Erythroblast (primary cell): ENCODE data around the gene WDR90.
A peak's percentile ranks its signal among the peaks of the same experiment; 100 is the strongest.

Source experiments
- DNase-seq, 2 experiments: peaks; one replicate each; lab custom pipeline; 2025; lab: John Stamatoyannopoulos, UW
- GATA1 ChIP-seq: IDR thresholded peaks from 2 replicates; pipeline ENCODE4 v1.6.1; 2011; ENCODE audit warnings: low read depth, mild to moderate bottlenecking, control low read depth, low read length, moderate library complexity
- POLR2A ChIP-seq: IDR thresholded peaks from 2 replicates; pipeline ENCODE4 v1.6.1; 2011; ENCODE audit warnings: mild to moderate bottlenecking, low read length

WDR90 gene

DNA sequence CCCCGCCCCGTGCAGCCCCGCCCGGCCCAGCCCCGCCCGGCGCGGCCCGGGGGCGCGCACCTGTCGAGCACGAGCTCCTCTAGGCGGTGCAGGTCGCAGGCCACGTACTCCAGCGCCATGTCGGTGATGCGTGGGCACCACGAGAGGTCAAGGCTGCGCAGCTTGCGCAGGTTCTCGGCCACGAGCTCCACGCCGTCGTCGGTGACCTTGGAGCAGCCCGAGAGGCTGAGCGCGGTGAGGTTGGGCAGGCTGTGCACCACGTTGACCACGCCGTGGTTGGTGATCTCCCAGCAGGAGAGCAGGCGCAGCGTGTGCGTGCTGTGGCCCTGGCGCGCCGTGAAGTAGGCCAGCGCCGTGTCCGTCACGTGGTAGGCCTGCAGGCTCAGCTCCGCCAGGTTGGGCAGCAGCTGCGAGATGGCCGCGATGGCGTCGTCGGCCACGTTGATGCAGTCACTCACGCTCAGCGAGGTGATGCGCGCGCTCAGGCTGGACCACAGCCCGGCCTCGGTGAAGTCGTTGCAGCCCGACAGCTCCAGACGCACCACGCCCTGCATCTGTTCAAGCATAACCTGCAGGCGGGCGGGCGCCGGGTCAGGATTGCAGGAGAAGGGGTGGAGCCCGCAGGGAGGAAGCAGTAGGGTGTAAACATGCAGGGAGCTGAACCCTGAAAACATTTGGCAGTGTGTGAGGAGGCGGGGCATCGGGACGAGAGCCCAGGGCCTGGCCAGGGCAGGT lies 46.4 kb downstream of the WDR90 start:
- TF ChIP-seq POLR2A (no peak), GATA1 (no peak)
- peak in 1 of 2 experiments; percentile 30 for DNase-seq

DNA sequence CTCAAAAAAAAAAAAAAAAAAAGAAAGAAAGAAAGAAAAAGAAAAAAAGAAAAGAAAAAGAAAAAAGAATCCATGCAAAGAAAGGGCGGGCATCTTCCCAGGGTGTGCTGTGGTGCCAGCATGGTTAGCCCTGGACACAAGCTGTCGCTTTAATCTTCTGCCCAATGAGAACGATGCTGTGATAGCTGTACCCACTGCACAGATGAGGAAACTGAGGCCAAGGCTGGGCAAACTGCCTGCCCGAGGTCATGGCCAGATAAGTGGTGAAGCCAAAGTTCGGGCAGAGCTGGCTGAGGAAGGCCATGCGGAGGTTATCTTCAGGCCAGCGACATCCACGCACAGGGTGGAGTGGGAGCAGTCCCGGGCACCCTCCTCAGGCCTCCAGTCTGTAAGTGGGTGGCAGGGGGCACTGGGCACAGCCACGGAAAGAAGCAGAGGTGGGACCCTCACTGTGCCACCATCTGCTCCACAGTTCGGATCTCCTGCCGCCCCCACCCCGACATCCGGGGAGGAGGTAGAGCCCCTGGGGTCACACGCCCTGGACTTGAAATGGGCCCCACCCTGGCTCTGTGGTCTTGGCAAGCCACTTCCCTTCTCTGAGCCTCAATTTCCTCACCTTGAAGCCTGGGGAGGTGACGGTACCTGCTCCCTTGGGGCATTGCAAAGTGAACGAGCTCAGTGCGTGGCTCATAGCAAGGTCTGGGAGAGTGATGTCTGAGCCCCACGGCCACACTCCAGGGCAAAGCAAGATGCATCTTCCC lies 49.9 kb downstream of the WDR90 start:
- TF ChIP-seq POLR2A (no peak), GATA1 (no peak)
- DNase-seq = no peak

DNA sequence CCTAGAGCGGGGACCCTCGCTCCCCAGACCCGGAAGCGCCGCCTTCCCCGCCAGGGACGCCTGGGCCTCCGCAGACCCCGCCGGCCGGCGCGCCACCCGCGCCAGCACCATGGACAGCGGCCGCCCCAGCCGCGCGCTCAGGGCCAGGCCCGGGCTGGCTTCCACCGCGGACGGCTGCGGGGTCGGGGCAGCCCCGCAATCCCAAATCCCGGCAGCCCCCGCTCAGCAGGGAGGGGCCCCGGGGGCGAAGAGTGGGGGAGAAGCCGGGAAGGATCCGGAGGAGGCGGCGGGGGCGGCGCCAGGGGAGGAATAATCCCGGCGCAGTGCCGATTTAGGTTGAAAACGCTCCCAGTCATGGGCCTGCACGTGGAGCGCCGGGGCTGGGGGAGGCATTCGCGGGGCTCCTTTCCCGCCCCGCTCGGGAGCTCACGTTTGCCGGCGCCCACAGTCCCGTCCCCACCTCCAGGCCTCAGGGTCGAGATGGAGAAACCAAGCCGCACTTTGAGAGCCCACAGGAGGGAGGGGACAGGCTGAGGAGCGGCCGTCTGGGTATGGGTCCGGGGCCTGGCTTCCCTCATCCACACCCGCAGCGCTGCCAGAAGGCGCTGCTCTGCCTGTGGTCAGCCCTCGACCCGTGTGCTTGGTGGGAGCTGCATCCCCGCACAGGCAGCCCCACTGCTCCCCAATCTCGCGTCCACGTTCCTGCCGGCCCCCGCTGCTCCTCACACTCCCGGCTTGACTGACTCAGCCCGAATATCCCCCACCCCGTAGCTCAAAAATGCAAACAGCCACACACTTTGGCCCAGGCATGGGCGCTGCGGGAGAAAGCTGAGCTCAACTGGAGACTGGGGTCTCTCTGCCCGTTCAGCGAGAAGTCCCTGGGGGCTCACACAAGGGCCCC lies 51.8 kb downstream of the WDR90 start:
- peak; percentile 33 to 49 for DNase-seq
- TF ChIP-seq POLR2A = no peak
- no peak for TF ChIP-seq GATA1

DNA sequence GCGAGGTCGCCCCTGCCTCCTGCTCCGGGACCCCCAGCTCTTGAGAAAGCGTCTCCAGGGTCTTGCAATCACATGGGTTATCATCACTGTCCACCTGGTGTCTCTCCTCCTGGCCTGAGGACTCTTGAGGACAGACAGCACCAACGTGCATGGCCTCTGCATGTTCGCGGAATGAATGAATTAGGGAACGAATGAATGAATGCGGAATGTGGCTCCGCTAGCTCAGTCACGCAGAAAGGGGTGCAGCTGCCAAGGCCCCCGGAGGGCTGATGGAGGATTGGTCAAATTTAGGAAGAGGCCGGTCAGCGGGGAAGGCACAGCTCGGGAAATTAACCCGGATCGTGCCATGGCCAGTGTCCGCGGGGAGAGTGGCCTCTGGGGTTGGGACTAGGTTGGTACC lies 53.2 kb downstream of the WDR90 start:
- no peak for TF ChIP-seq POLR2A
- TF ChIP-seq GATA1 = no peak
- no peak for DNase-seq

DNA sequence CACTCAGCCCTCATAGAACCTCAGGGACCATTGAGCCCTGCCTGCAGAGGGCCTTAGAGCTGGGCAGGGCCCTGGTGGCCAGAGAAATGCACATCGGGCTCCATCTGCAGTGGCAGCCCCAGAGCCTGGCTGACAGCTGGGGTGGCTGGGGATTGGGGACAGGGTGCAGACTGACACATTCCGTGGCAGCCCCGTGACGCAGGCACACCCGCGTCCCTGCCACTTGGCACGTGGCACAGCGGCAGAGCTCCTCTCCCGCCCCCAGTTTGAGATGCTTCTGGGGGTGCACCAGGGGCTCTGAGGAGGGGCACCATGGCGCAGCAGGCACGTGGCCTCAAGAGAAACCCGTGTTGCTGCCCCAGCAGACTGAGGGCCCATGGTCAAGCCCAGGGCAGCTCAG lies 54.2 kb downstream of the WDR90 start:
- DNase-seq = no peak
- TF ChIP-seq GATA1 (no peak), POLR2A (no peak)

DNA sequence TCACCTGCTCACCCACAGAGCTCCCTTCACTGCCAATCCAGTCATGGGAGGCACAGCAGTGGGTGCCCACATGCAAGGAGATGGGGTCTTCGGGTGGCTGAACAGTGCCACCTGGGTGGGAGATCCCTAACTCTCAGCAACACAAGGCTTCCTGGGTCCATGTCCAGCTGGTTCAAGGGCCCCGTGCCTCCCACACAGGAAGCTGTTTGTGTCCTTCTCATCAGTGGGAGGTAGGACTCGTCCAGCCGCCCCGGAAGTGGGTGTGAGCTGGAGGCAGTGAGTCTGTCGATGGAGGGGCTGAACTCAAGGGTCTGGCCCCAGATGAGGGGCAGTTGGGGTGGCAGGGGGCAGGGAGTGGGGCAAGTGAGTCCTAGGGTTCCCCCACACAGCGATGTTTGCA lies 54.9 kb downstream of the WDR90 start:
- DNase-seq = no peak
- TF ChIP-seq GATA1 (no peak), POLR2A (no peak)

DNA sequence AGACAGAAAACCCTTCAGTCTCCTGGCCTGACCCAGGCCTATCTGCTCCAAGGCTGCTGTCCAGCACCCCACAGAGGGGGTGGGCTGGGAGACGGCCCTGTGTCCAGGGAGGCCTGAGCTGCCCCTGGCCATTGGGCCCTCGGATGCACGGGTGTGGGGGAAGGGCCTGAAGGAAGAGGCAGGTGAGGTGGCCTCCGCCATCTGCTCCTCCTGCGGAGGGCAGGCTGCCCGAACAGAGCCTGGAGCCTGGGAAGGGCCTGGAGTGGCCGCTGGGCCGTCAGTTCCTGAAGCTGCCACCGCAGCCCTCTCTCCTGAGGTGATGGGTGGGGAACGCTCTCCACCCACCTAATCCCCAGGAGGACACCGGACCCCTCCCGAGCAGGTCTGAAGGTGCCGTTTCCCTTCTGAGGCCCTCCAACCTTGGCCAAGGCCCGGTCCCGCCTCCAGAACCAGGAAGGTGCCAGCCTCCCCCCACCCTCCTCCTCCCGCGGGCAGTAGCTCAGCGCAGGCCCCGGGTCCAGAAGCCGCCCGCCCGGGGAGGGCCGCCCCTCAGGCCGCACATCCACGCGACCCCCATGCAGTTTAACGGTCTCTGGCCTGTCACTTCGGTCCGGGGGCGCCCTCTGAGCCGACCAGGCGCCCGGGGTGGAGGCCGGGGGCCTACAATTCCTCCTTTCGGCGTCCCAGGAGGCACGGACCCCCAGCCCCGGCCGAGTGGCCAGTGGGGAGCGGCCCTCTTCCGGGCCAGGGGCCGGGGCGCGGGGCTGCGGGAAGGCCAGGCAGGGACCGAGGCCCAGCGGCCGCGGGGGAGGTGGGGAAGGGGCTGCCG lies 55.6 kb downstream of the WDR90 start:
- TF ChIP-seq POLR2A (no peak), GATA1 (no peak)
- DNase-seq = no peak

DNA sequence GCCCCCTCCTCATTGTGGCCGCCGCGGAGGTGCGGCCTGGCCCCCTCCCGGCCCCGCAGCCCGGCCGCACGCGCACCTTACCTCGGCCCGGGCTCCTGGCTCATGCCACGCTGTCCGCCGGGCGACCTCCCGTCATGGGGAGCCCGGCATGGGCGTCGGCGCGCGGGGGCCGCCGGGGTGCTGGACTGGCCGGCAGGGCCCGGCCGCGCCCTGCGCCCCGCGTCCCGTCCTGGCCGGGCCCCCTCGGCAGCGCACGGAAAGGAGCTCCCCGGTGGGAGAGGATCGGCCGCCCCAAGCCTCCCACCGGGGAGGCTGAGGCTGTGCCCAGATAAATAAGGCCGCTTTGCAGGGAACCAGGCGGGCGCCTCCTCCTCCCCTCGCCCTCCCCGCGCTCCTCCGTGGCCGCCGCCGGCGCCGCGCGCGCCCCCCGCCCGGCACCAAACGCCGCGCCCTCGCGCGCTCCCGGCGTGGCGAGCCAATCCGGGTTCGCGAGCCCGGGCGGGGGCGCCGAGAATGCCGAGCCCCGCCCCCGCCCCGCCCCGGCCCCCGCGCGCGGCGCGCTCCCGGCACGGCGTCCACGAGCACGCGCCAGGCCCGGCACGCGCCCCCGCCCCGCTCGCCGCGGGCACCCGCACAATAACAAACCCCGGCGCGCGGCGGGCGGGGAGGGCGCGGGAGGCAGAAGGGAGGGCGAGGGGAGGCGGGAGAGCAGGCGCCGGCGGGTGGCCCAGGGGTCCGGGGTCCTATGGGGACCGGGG lies 56.4 kb downstream of the WDR90 start, which contains the start of gene FBXL16:
FBXL16 (minus strand) TSS at position 371 of the 758 bp plus-strand sequence. CDS start 8,396 bp downstream, outside the sequence.
- TF ChIP-seq GATA1 (no peak), POLR2A (no peak)
- no peak for DNase-seq

DNA sequence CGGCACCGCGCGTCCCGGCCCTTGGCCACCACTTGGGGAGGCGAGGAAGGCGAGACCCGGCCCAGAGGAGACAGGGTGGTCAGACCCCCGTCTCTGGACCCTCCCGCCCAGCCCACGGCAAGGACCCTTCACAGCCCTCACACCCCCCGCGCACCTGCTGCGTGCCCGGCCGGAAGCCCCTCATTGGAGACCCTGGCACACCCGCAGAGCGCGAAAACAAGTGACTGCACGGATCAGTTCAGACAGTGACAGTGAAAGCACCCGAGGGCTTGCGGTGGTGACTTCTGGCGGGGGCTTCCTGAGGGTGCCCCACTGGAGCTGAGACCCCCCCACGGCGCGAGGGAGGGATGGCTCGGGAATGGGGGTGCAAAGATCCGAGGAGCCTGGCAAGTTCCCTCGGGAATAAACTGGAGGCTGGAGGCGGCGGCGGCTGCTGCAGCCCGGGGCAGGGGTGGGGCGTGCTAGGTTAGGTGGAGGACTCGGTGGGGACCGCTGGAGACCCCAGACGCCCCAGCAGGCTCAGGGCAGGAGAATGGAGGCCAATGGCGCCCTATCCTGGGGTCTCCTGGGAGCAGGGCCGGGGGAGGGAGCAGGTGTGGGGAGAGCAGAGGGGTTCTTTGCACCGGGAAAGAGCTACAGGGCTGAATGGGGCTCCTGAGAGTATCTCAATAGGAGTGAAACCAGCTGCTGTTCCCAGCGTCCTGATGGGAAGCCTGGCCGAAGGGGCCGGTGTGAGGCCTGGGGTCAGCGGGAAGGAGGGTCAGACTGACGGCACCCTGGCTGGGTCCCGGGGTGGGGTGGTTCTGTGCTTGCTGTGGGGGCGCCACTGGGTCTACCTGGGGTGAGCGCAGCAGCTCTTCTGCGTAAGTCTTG lies 57.3 kb downstream of the WDR90 start:
- DNase-seq = no peak
- TF ChIP-seq GATA1 (no peak), POLR2A (no peak)

DNA sequence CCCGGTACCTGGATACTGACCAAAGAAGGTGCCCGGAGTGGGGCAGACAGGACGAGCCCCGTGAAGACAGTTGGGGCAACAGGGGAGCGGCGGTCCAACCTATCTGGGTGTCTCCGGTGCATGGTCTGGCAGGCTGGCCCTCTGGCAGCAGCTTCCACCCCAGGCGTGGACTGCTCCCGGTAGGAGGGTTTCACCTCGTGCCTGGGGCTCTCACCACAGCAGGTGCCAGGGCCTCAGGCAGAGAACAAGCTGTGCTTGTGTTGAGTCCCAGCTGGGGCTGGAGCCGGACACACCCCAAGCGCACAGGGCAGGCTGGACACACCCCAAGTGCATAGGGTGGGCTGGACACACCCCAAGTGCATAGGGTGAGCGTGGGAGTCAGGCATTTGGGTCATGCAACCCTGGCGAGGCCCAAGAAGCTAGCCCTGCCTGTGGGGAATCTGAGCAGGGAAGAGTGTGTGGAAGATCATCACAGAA lies 57.9 kb downstream of the WDR90 start:
- TF ChIP-seq POLR2A (no peak), GATA1 (no peak)
- DNase-seq = no peak

DNA sequence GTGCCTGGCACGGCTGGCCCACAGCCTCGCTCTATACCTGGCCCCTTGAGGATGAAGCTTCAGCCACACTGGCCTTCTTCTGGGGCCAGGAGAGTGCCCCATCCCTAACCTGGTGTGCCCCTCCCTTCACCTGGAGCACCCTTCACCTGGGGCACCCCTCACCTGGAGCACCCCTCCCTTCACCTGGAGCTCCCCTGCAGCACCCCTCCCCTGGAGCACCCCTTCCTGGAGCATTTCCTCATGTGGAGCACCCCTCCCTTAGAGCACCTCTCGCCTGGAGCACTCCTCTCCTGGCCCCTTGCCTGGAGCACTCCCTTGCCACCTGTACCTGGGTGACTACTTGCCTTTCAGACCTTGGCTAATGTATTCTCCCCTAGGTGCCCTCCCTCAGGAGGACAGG lies 58.9 kb downstream of the WDR90 start:
- TF ChIP-seq POLR2A (no peak), GATA1 (no peak)
- no peak for DNase-seq

DNA sequence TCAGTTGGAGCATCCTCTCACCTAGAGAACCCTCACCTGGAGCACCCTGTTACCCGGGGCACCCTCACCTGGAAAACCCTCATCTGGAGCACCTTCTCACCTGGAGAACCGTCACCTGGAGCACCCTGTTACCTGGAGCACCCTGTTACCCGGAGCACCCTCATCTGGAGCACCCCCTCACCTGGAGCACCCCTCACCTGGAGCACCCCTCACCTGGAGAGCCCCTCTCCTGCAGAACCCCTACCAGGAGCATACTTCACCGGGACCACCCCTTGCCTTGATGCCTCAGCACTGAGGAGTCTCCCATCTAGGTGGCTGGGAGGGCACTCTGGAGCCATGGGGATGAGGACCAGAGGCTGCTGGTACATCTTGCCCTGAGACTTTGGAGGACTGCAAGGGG lies 59.8 kb downstream of the WDR90 start:
- no peak for DNase-seq
- no peak for TF ChIP-seq POLR2A
- no peak for TF ChIP-seq GATA1
